ENCODE results near the gene ERVH48-1.

GRCh38 chr21:42941696-42942085, 16.3 kb upstream of the ERVH48-1 start:
- no peak for TF ChIP-seq JUND (IDR thresholded peaks at IDR 0.05; ENCODE audit: low read length)
- TF ChIP-seq, protein P1, sequence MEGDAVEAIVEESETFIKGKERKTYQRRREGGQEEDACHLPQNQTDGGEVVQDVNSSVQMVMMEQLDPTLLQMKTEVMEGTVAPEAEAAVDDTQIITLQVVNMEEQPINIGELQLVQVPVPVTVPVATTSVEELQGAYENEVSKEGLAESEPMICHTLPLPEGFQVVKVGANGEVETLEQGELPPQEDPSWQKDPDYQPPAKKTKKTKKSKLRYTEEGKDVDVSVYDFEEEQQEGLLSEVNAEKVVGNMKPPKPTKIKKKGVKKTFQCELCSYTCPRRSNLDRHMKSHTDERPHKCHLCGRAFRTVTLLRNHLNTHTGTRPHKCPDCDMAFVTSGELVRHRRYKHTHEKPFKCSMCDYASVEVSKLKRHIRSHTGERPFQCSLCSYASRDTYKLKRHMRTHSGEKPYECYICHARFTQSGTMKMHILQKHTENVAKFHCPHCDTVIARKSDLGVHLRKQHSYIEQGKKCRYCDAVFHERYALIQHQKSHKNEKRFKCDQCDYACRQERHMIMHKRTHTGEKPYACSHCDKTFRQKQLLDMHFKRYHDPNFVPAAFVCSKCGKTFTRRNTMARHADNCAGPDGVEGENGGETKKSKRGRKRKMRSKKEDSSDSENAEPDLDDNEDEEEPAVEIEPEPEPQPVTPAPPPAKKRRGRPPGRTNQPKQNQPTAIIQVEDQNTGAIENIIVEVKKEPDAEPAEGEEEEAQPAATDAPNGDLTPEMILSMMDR (IDR thresholded peaks at IDR 0.05; ENCODE audit: control extremely low read depth in 1 of 3, insufficient read depth in 1 of 3, low read depth in 1 of 3, low read length in 3 of 3) = no peak
- TF ChIP-seq ZNF274 (IDR thresholded peaks at IDR 0.05; ENCODE audit: borderline replicate concordance, extremely low read depth, low read length) = no peak
- no peak for TF ChIP-seq POLR2A (IDR thresholded peaks at IDR 0.05; ENCODE audit: control extremely low read depth in 1 of 2, low read depth in 2 of 2, low read length in 2 of 2)
- no peak for TF ChIP-seq CEBPB (IDR thresholded peaks at IDR 0.05; ENCODE audit: low read depth, low read length)
- TF ChIP-seq CREB1 (IDR thresholded peaks at IDR 0.05) = no peak
- TF ChIP-seq, protein P2, sequence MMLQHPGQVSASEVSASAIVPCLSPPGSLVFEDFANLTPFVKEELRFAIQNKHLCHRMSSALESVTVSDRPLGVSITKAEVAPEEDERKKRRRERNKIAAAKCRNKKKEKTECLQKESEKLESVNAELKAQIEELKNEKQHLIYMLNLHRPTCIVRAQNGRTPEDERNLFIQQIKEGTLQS (IDR thresholded peaks at IDR 0.05; ENCODE audit: insufficient read depth, low read depth, low read length) = no peak
- TF ChIP-seq, protein P3, sequence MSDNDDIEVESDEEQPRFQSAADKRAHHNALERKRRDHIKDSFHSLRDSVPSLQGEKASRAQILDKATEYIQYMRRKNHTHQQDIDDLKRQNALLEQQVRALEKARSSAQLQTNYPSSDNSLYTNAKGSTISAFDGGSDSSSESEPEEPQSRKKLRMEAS (IDR thresholded peaks at IDR 0.05) = no peak
